Prostate gland (tissue), 2 donors: ENCODE data around the gene ZCCHC24.

Source experiments
- POLR2A ChIP-seq: fragments of 450-650 bp; IDR thresholded peaks from one replicate; pipeline ENCODE4 v1.6.1; 2016; ENCODE audit warnings: antibody characterized with exemption, mild to moderate bottlenecking
- POLR2AphosphoS5 ChIP-seq: sonication (generic); formaldehyde crosslinking; IDR thresholded peaks from one replicate; pipeline ENCODE4 v1.6.1; 2017; ENCODE audit warnings: antibody characterized with exemption
- TF ChIP-seq, protein P1 (sequence below), 4 experiments: fragments of 200-600 bp in 2 of 4; fragments of 450-650 bp in 2 of 4; sonication (generic) in 2 of 4; IDR thresholded peaks; 1 replicate in 3 of 4; 2 replicates in 1 of 4; pipeline ENCODE4 v1.5.1; 2016 to 2019; ENCODE audit warnings: antibody characterized with exemption in 4 of 4, mild to moderate bottlenecking in 2 of 4, moderate library complexity in 2 of 4

DNA sequence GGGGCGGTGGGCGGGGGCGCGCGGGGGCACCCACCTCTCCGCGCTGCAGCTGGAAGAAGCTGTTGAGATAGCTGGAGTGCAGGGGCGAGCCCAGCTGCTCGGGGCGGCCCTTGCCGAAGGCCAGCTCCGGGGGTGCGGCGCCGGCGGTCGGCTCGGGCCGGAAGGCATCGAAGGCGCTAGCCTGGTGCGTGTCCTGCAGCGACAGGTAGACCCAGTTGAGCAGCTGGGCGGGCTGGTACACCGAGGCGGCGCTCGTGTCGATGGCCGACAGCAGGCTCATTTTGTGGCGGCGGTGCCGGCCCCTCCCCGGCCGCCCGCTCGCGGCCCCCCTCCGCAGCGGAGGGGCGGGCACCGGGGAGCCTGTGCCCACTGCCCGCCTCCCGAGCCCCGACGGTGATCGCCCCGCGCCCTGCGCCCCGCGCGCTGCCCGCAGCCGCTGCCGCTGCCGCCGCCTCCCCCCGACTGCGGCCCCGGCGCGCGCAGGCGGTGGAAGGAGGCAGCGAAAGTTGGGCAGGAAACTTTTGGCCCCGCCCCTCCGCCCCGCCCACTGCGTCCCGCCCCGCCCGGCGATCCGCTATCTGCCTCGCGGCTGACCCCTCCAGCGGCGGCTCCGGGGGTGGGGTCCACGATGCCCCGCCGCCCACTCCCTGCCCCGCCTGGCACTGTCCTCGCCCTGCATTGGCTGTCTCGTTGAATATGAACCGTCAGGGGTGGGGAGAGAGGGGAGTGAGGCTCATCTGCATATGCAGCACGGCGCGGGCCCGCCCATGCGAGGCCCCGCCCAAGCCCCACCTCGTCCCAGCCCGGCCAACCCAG lies at the start of gene ZCCHC24:
- TF ChIP-seq, protein P1, sequence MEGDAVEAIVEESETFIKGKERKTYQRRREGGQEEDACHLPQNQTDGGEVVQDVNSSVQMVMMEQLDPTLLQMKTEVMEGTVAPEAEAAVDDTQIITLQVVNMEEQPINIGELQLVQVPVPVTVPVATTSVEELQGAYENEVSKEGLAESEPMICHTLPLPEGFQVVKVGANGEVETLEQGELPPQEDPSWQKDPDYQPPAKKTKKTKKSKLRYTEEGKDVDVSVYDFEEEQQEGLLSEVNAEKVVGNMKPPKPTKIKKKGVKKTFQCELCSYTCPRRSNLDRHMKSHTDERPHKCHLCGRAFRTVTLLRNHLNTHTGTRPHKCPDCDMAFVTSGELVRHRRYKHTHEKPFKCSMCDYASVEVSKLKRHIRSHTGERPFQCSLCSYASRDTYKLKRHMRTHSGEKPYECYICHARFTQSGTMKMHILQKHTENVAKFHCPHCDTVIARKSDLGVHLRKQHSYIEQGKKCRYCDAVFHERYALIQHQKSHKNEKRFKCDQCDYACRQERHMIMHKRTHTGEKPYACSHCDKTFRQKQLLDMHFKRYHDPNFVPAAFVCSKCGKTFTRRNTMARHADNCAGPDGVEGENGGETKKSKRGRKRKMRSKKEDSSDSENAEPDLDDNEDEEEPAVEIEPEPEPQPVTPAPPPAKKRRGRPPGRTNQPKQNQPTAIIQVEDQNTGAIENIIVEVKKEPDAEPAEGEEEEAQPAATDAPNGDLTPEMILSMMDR (IDR thresholded peaks at IDR 0.05): peak in 1 of 4 experiments; percentile 13
- TF ChIP-seq POLR2AphosphoS5 (peak; percentile 84), POLR2A (peak; percentile 23)
